Lower leg skin (tissue), 3 donors: Measurements from ENCODE around the gene NMB.

Experiments used
- POLR2A ChIP-seq, 2 donors: fragments of 450-650 bp; IDR thresholded peaks; one replicate each; pipeline ENCODE4 v1.6.1; 2016 to 2017; ENCODE audit warnings: antibody characterized with exemption in 2 of 2, mild to moderate bottlenecking in 1 of 2, moderate library complexity in 1 of 2
- TF ChIP-seq, protein P1 (sequence below), 3 donors: fragments of 450-650 bp; IDR thresholded peaks; one replicate each; pipeline ENCODE4 v1.5.1; 2016; ENCODE audit warnings: antibody characterized with exemption in 3 of 3, mild to moderate bottlenecking in 3 of 3, moderate library complexity in 2 of 3

GRCh38 chr15:84621358-84621979 lies 36.5 kb downstream of the NMB start:
- TF ChIP-seq, protein P1, sequence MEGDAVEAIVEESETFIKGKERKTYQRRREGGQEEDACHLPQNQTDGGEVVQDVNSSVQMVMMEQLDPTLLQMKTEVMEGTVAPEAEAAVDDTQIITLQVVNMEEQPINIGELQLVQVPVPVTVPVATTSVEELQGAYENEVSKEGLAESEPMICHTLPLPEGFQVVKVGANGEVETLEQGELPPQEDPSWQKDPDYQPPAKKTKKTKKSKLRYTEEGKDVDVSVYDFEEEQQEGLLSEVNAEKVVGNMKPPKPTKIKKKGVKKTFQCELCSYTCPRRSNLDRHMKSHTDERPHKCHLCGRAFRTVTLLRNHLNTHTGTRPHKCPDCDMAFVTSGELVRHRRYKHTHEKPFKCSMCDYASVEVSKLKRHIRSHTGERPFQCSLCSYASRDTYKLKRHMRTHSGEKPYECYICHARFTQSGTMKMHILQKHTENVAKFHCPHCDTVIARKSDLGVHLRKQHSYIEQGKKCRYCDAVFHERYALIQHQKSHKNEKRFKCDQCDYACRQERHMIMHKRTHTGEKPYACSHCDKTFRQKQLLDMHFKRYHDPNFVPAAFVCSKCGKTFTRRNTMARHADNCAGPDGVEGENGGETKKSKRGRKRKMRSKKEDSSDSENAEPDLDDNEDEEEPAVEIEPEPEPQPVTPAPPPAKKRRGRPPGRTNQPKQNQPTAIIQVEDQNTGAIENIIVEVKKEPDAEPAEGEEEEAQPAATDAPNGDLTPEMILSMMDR (IDR thresholded peaks at IDR 0.05): no peak
- TF ChIP-seq POLR2A (IDR thresholded peaks at IDR 0.05): no peak
